HPDE6-E6E7 (cell line): ENCODE data around the gene FOXC2.

Source experiments
- DNase-seq: peaks from one replicate; pipeline ENCODE4 v3.0.0; 2011; ENCODE audit warnings: missing footprints; ENCODE audit errors: extremely low spot score

The FOXC2 gene

GRCh38 chr16:86556576-86556975 lies 10.1 kb upstream of the FOXC2 start:
- no peak for DNase-seq

- no peak for DNase-seq
These were observed 9.0 kb upstream of the FOXC2 start for GRCh38 chr16:86557587-86557986.

GRCh38 chr16:86558355-86559193 lies 8.1 kb upstream of the FOXC2 start:
- no peak for DNase-seq

- DNase-seq, result no peak
These were observed 6.8 kb upstream of the FOXC2 start for GRCh38 chr16:86559802-86560305.

- no peak for DNase-seq
These were observed 4.3 kb upstream of the FOXC2 start for GRCh38 chr16:86562356-86562755.

- DNase-seq, result peak; percentile 70
These were observed 2.9 kb upstream of the FOXC2 start for GRCh38 chr16:86563469-86564345.

- DNase-seq, result no peak
These were observed 1.4 kb upstream of the FOXC2 start for GRCh38 chr16:86565181-86565631.

GRCh38 chr16:86565644-86566511 lies 751 bp upstream of the FOXC2 start:
- no peak for DNase-seq

- no peak for DNase-seq
These were observed 504 bp downstream of the FOXC2 start for GRCh38 chr16:86566966-86567700.

GRCh38 chr16:86567701-86568581 lies 1.3 kb downstream of the FOXC2 start:
- no peak for DNase-seq

GRCh38 chr16:86568677-86569623 lies 2.3 kb downstream of the FOXC2 start:
- DNase-seq, result no peak

GRCh38 chr16:86569701-86570447 lies 3.2 kb downstream of the FOXC2 start:
- DNase-seq, result no peak

GRCh38 chr16:86570558-86571529 lies 4.2 kb downstream of the FOXC2 start:
- DNase-seq, result no peak

- no peak for DNase-seq
These were observed 4.9 kb downstream of the FOXC2 start for GRCh38 chr16:86571530-86571915.

GRCh38 chr16:86572041-86572521 lies 5.5 kb downstream of the FOXC2 start:
- no peak for DNase-seq

- DNase-seq, result no peak
These were observed 6.0 kb downstream of the FOXC2 start for GRCh38 chr16:86572606-86573005.

- DNase-seq, result no peak
These were observed 6.6 kb downstream of the FOXC2 start for GRCh38 chr16:86573215-86573614.
